Lower leg skin (tissue), 3 donors: ENCODE data around the gene ALDH1A2.

ENCODE experiments used
- CTCF ChIP-seq, 3 donors: fragments of 450-650 bp; IDR thresholded peaks; one replicate each; pipeline ENCODE4 v1.5.1; 2016; ENCODE audit warnings: antibody characterized with exemption in 3 of 3, mild to moderate bottlenecking in 3 of 3, moderate library complexity in 2 of 3
- POLR2A ChIP-seq, 2 donors: fragments of 450-650 bp; IDR thresholded peaks; one replicate each; pipeline ENCODE4 v1.6.1; 2016 to 2017; ENCODE audit warnings: antibody characterized with exemption in 2 of 2, mild to moderate bottlenecking in 1 of 2, moderate library complexity in 1 of 2

- TF ChIP-seq CTCF (IDR thresholded peaks at IDR 0.05) (no peak), POLR2A (IDR thresholded peaks at IDR 0.05) (no peak)
Measured at GRCh38 chr15:58111718-58112104, 46.2 kb upstream of the ALDH1A2 start.
